Measurements from ENCODE around the gene USP6. TPM values are rescaled to one million over a fixed set of nuclear protein-coding genes. Genes with fewer than 3 reads are reported as not detected.

The USP6 gene
- total and polyA plus RNA-seq, 2 of the 13 experiments (the other 11 are each of a cell fraction or from before 2014, with no cell fraction given), result 0.04 TPM; not detected in 1

- no peak for TF ChIP-seq FOXO4 (CRISPR knock-in tag; conservative IDR thresholded peaks at IDR 0.05)
Observed at GRCh38 chr17:5092218-5093010, 23.4 kb upstream of the USP6 start (continued).

GRCh38 chr17:5096731-5097100 is 19.1 kb upstream of the USP6 start:
- H3K9ac ChIP-seq (ENCODE audit: insufficient read depth, low read depth, low read length), result no peak overlapping the region
- ATAC-seq (no peak), DNase-seq (ENCODE audit: low spot score) (no peak), FAIRE-seq (no peak)
- no peak overlapping the region for H3K4me2 ChIP-seq (ENCODE audit: low read depth, low read length)
- no peaks in the 10 kb centered on the region for H4K20me1 ChIP-seq (ENCODE audit: insufficient read depth, low read length)
- H3K27ac ChIP-seq (ENCODE audit: extremely low read length, insufficient read depth, low read length), result no peak overlapping the region
- peaks cover 49% of the 10 kb centered on the region for H3K9me3 ChIP-seq (ENCODE audit: low read length)
- intact Hi-C loops (cut with micrococcal nuclease; ENCODE audit: unreplicated experiment) (no loop called here), in situ Hi-C loops (cut with HindIII; ENCODE audit: extremely low pct_ligation_motif_present, low pct_unique_long_range_greater_than_20kb) (no loop called here)
- no TSS peak for BruUV-seq (replicated peaks)
- 61% methylated on average over 7 of the region's 7 CpGs for WGBS (ENCODE audit: low lambda C conversion rate)
- CTCF ChIA-PET (ENCODE audit: low intra/inter-chr PET ratio, low total read pairs), result no interaction called here
- POLR2A ChIA-PET, result no interaction called here
- H3K27me3 ChIP-seq (ENCODE audit: control insufficient read depth in 1 of 2, insufficient read depth in 2 of 2, low read length in 2 of 2), result peaks cover 0 to 1% of the 10 kb centered on the region in 2 experiments; a peak in 2 of 5 replicates
- no peaks in the 10 kb centered on the region for H3K4me1 ChIP-seq (ENCODE audit: insufficient read depth, low read length)
- no peaks in the 10 kb centered on the region for H3K79me2 ChIP-seq (ENCODE audit: insufficient read depth, low read length)
- H2AFZ ChIP-seq (ENCODE audit: low read length), result no peak overlapping the region
- no peaks in the 10 kb centered on the region for H3K36me3 ChIP-seq (replicated peaks in 1 of 2; ENCODE audit: control insufficient read depth in 1 of 2, insufficient read depth in 2 of 2, low read length in 2 of 2)
- H3K4me3 ChIP-seq (replicated peaks in 1 of 3; ENCODE audit: insufficient read depth in 1 of 3, low read depth in 2 of 3, low read length in 3 of 3), result no peak overlapping the region
- TF ChIP-seq MAFK (conservative IDR thresholded peaks at IDR 0.05 in 1 of 2, IDR thresholded peaks at IDR 0.05 in 1 of 2; ENCODE audit: low read length in 2 of 2), result no peak
- no peak for TF ChIP-seq HOXA3 (CRISPR knock-in tag; IDR thresholded peaks at IDR 0.05)
- TF ChIP-seq ZBTB49 (CRISPR knock-in tag; IDR thresholded peaks at IDR 0.05; ENCODE audit: borderline replicate concordance), result no peak
- no peak for TF ChIP-seq SRSF9 (IDR thresholded peaks at IDR 0.05; ENCODE audit: borderline replicate concordance, insufficient read depth, low read depth, low read length, poor library complexity, severe bottlenecking)
- no peak for TF ChIP-seq GATAD2A (CRISPR knock-in tag; IDR thresholded peaks at IDR 0.05)
- TF ChIP-seq HIC2 (CRISPR knock-in tag; IDR thresholded peaks at IDR 0.05; ENCODE audit: low read depth), result no peak
- no peak for TF ChIP-seq BORCS8-MEF2B (CRISPR knock-in tag; IDR thresholded peaks at IDR 0.05)
- no peak for TF ChIP-seq GATA4 (IDR thresholded peaks at IDR 0.05; ENCODE audit: borderline replicate concordance, low read depth)
- TF ChIP-seq RBAK (CRISPR knock-in tag; IDR thresholded peaks at IDR 0.05), result no peak
- no peak for TF ChIP-seq IKZF1 (IDR thresholded peaks at IDR 0.05)
- TF ChIP-seq DMAP1 (CRISPR knock-in tag; IDR thresholded peaks at IDR 0.05), result no peak
- TF ChIP-seq FOXC1 (CRISPR knock-in tag; IDR thresholded peaks at IDR 0.05; ENCODE audit: borderline replicate concordance), result no peak
- TF ChIP-seq ZNF879 (CRISPR knock-in tag; IDR thresholded peaks at IDR 0.05), result no peak

All from HepG2 (cell line).